ENCODE measurements around the gene CRYBG3. TPM values are rescaled to one million over a fixed set of nuclear protein-coding genes. Genes with fewer than 3 reads are reported as not detected.

The CRYBG3 gene
- total RNA-seq, 4 donors from 2014 or later = 16.4 to 33.4 (median 21.6) TPM

DNA sequence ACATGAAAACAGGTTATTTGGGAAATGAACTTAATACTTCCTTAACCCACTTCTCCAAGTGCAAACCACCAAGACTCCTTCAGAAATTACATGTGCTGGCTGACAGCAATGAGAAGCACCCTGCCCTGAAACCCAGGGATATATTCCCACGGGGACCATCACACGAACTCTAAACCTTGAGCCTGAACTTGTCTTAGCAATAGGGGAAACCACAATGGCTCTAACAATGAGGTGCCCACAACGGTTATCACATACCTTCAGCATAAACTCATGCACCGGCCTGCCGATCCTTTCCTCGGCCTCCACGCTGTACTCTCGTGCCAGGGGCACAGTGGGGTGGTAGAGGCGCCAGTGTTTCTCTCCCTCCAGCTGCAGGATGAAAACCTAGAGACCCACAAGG, 137.0 kb downstream of the CRYBG3 start:
- no peak for TF ChIP-seq POLR2A (IDR thresholded peaks at IDR 0.05)
- TF ChIP-seq, protein P1, sequence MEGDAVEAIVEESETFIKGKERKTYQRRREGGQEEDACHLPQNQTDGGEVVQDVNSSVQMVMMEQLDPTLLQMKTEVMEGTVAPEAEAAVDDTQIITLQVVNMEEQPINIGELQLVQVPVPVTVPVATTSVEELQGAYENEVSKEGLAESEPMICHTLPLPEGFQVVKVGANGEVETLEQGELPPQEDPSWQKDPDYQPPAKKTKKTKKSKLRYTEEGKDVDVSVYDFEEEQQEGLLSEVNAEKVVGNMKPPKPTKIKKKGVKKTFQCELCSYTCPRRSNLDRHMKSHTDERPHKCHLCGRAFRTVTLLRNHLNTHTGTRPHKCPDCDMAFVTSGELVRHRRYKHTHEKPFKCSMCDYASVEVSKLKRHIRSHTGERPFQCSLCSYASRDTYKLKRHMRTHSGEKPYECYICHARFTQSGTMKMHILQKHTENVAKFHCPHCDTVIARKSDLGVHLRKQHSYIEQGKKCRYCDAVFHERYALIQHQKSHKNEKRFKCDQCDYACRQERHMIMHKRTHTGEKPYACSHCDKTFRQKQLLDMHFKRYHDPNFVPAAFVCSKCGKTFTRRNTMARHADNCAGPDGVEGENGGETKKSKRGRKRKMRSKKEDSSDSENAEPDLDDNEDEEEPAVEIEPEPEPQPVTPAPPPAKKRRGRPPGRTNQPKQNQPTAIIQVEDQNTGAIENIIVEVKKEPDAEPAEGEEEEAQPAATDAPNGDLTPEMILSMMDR (IDR thresholded peaks at IDR 0.05) = no peak
- H3K9me3 ChIP-seq = no peaks in the 10 kb centered on the region
- H3K27me3 ChIP-seq = no peaks in the 10 kb centered on the region
- peaks cover 0 to 93% (median 12%) of the 10 kb centered on the region in 3 donors for H3K36me3 ChIP-seq
- DNase-seq = no peak
- H3K4me3 ChIP-seq = no peak overlapping the region
- 89 to 92% methylated on average over 7 to 9 of the region's 9 CpGs for WGBS, 2 donors
- H3K4me1 ChIP-seq = peaks cover 0 to 33% (median 0%) of the 10 kb centered on the region in 3 donors
- H3K27ac ChIP-seq = peak overlapping the region in 1 of 4 donors; percentile 0
- intact Hi-C loops (cut with DNase I) = no loop called here

DNA sequence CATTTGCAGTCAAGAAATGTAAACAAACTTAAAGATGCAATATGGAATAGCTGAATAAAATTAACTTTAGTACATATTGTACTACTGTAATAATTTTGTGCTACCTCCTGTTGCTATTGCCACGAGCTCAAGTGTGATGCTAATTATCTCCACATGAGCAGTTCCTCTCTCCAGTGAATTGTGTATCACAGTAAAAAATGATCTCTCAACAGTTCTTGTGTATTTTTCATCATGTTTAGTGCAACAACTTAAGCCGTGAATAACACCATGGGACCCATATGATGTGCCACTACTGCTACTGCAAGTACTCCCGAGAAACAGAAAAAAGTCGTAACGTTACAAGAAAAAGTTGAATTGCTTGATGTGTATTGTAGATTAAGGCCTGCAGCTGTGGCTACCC, 138.1 kb downstream of the CRYBG3 start:
- intact Hi-C loops (cut with DNase I) = no loop called here
- no peak overlapping the region for H3K4me3 ChIP-seq
- no peak for DNase-seq
- H3K4me1 ChIP-seq = peaks cover 0 to 33% (median 0%) of the 10 kb centered on the region in 3 donors
- TF ChIP-seq, protein P1 (IDR thresholded peaks at IDR 0.05) = no peak
- TF ChIP-seq POLR2A (IDR thresholded peaks at IDR 0.05) = no peak
- H3K9me3 ChIP-seq = no peaks in the 10 kb centered on the region
- H3K27me3 ChIP-seq = no peaks in the 10 kb centered on the region
- 83 to 88% methylated on average over 5 of the region's 5 CpGs for whole genome bisulfite sequencing, 2 donors
- no peak overlapping the region for H3K27ac ChIP-seq
- peaks cover 0 to 90% (median 5%) of the 10 kb centered on the region in 3 donors for H3K36me3 ChIP-seq

DNA sequence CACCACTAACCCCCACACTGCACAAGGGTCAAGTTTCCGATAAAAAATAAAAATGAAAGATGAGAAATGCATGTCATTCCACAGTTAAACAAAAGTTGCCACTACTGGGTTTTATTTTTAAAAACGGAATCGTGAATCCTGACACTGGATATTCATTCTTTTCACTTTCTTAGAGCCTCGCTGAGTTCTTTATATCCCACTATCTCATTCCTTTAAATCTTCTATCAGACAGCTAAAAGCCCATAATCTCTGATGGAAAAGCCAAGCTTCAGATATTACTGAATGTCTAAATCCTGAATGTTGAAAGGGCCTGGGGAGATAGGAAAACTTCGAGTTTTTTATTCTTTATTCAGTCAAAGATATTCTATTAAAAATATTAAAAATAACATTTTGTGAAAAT, 138.7 kb downstream of the CRYBG3 start:
- 79 to 81% methylated on average over 5 of the region's 5 CpGs for WGBS, 2 donors
- TF ChIP-seq POLR2A (IDR thresholded peaks at IDR 0.05) = no peak
- TF ChIP-seq, protein P1 (IDR thresholded peaks at IDR 0.05) = no peak
- intact Hi-C loops (cut with DNase I) = no loop called here

DNA sequence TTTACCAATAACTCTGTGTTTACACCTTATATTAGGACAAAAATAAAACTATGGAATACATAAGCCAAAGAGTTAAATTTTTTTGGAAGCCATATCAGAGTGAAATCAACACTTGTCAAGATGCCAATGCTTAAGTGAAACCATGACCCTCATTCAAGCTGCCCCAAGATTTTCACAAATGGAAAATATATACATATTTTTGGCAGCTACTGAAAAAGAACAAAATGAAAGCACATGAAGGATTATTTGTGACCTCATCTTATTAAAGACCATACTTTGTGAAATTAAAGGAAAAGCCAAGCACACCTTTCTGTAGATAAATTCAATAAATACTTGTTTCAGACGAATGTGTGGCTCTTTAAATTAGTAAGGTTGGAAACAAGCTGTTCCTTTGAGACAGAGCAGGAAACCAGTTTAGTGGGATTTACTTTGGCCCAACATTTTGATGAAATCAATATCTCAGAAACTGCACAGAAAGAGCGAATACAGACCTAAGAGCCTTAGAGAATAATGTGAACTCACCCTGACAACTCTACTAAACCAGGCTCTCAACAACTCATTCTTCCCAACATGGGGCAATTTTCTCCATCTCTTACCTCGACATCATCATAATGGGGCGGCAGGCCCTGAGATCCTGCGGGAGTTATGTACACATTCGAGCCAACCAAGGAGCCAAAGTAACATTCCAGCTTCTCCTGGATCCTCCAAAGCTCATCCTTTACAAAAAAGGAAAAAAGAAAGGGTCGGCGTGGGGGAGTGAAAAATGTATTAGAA, 139.4 kb downstream of the CRYBG3 start:
- intact Hi-C loops (cut with DNase I) = no loop called here
- TF ChIP-seq POLR2A (IDR thresholded peaks at IDR 0.05) = no peak
- TF ChIP-seq, protein P1 (IDR thresholded peaks at IDR 0.05) = no peak
- 79 to 90% methylated on average over 8 of the region's 8 CpGs for WGBS, 2 donors
- H3K27ac ChIP-seq = no peak overlapping the region
- H3K4me3 ChIP-seq = no peak overlapping the region
- H3K36me3 ChIP-seq = peaks cover 0 to 98% (median 14%) of the 10 kb centered on the region in 3 donors
- H3K9me3 ChIP-seq = no peaks in the 10 kb centered on the region
- H3K4me1 ChIP-seq = peaks cover 0 to 33% (median 0%) of the 10 kb centered on the region in 3 donors
- H3K27me3 ChIP-seq = no peaks in the 10 kb centered on the region
- DNase-seq = no peak

More for the DNA sequence above, 138.7 kb downstream of the CRYBG3 start:
- peaks cover 0 to 93% (median 8%) of the 10 kb centered on the region in 3 donors for H3K36me3 ChIP-seq
- no peaks in the 10 kb centered on the region for H3K9me3 ChIP-seq
- DNase-seq = no peak
- no peaks in the 10 kb centered on the region for H3K27me3 ChIP-seq
- H3K27ac ChIP-seq = no peak overlapping the region
- H3K4me1 ChIP-seq = peaks cover 0 to 33% (median 0%) of the 10 kb centered on the region in 3 donors
- H3K4me3 ChIP-seq = no peak overlapping the region

DNA sequence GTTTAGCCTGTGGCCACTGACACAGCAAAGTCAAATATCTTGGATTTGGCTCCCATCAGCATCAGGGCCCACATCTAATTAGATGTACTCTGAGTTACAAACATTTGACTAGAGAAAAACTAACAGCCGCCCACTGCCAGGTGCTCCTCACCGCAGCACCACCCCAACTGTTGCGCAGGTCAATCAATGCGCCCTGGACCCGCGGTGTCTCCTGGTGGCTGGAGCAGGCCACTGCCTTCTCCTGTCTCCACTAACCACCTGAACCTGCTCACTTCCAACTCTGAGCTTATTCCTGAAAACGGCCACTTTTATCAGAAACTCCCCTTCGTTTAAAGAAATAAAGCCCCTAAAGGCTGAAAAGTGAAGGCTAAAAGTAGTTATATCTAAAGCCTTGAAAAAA, 146.2 kb downstream of the CRYBG3 start:
- WGBS, 2 donors = 93 to 94% methylated on average over 6 to 7 of the region's 8 CpGs

More for the DNA sequence above, 146.2 kb downstream of the CRYBG3 start:
- peaks cover 0 to 43% (median 10%) of the 10 kb centered on the region in 3 donors for H3K36me3 ChIP-seq
- H3K4me1 ChIP-seq = peaks cover 14 to 49% (median 18%) of the 10 kb centered on the region in 3 donors
- H3K27ac ChIP-seq = peak overlapping the region in 1 of 4 donors; percentile 25
- no peaks in the 10 kb centered on the region for H3K9me3 ChIP-seq
- no peak for TF ChIP-seq POLR2A (IDR thresholded peaks at IDR 0.05)
- TF ChIP-seq, protein P1 (IDR thresholded peaks at IDR 0.05) = peak in 1 of 6 experiments; percentile 5
- DNase-seq = no peak
- no peaks in the 10 kb centered on the region for H3K27me3 ChIP-seq
- intact Hi-C loops (cut with DNase I) = no loop called here
- H3K4me3 ChIP-seq = no peak overlapping the region

All from esophagus squamous epithelium (tissue), 5 donors.